Caki2 (cell line): ENCODE measurements around the gene OCEL1. TPM values are rescaled to one million over a fixed set of nuclear protein-coding genes. Genes with fewer than 3 reads are reported as not detected.

ENCODE experiments used
- total RNA-seq: library from RNA; depleted of rRNA; stranded (reverse); fragments of >200 nt; shearing (Covaris generic); gene quantifications from 2 replicates; pipeline ENCODE4 v1.2.3, GENCODE V29; 2014; ENCODE audit warnings: low replicate concordance; rRNA removed

OCEL1 gene
- total RNA-seq, 1 experiment from 2014 or later, result 26.0 TPM

Other genes with a start within 250 kb of the OCEL1 start
- 0.29 and 0.64 TPM in 2 replicates for gene CPAMD8, start 199.4 kb upstream of the OCEL1 start, total RNA-seq
- 23.7 and 24.2 TPM in 2 replicates for gene HAUS8, start 150.8 kb upstream of the OCEL1 start, total RNA-seq
- gene MYO9B, start 150.4 kb upstream of the OCEL1 start, total RNA-seq, result 29.6 and 49.7 TPM in 2 replicates
- gene USE1, start 10.9 kb upstream of the OCEL1 start, total RNA-seq, result 59.3 and 78.1 TPM in 2 replicates
- 121 and 145 TPM in 2 replicates for gene NR2F6, start 19.7 kb downstream of the OCEL1 start, total RNA-seq
- not detected in 2 replicates for gene USHBP1, start 38.5 kb downstream of the OCEL1 start, total RNA-seq
- gene BABAM1, start 41.2 kb downstream of the OCEL1 start, total RNA-seq, result 247 and 320 TPM in 2 replicates
- gene ANKLE1, start 55.7 kb downstream of the OCEL1 start, total RNA-seq, result 0.51 TPM in 1 of 2 replicates, not detected in the other
- 38.9 and 49.9 TPM in 2 replicates for gene ABHD8, start 77.2 kb downstream of the OCEL1 start, total RNA-seq
- gene MRPL34, start 79.6 kb downstream of the OCEL1 start, total RNA-seq, result 21.0 and 38.9 TPM in 2 replicates
- 17.9 and 23.5 TPM in 2 replicates for gene DDA1, start 83.3 kb downstream of the OCEL1 start, total RNA-seq
- 4.6 and 5.4 TPM in 2 replicates for gene ANO8, start 108.6 kb downstream of the OCEL1 start, total RNA-seq
- 49.6 and 61.3 TPM in 2 replicates for gene GTPBP3, start 111.3 kb downstream of the OCEL1 start, total RNA-seq
- gene PLVAP, start 151.1 kb downstream of the OCEL1 start, total RNA-seq, result not detected in 2 replicates
- not detected in 2 replicates for gene CCDC194, start 168.0 kb downstream of the OCEL1 start, total RNA-seq
- gene BST2, start 179.4 kb downstream of the OCEL1 start, total RNA-seq, result 25.1 and 26.8 TPM in 2 replicates
- 77.8 and 129 TPM in 2 replicates for gene MVB12A, start 193.8 kb downstream of the OCEL1 start, total RNA-seq
- gene TMEM221, start 222.4 kb downstream of the OCEL1 start, total RNA-seq, result not detected in 2 replicates
- not detected in 2 replicates for gene NXNL1, start 234.7 kb downstream of the OCEL1 start, total RNA-seq
- gene SLC27A1, start 244.3 kb downstream of the OCEL1 start, total RNA-seq, result 18.2 and 44.5 TPM in 2 replicates